MM.1S (cell line): Measurements from ENCODE around the gene FKBP1A.

Experiments
- DNase-seq: peaks from one replicate; pipeline ENCODE4 v3.0.0-alpha.2; 2015
- H2AFZ ChIP-seq: fragments of 300-600 bp; sonication (generic); 2 replicates; pipeline ENCODE4 v1.6.0; 2016; ENCODE audit warnings: antibody characterized with exemption, low read length
- H3F3A ChIP-seq: fragments of 300-600 bp; sonication (generic); 2 replicates; pipeline ENCODE4 v1.6.1; 2016; ENCODE audit warnings: mild to moderate bottlenecking, antibody characterized with exemption, low read length, moderate library complexity, mixed read lengths; ENCODE audit not compliant: insufficient read depth
- H3K27ac ChIP-seq: fragments of 300-600 bp; sonication (generic); 2 replicates; pipeline ENCODE4 v1.5.1; 2016; ENCODE audit warnings: mild to moderate bottlenecking, low read length
- H3K27me3 ChIP-seq: fragments of 300-600 bp; sonication (generic); replicated peaks from 2 replicates; pipeline ENCODE4 v1.6.0; 2016; ENCODE audit warnings: low read length; ENCODE audit not compliant: insufficient read depth
- H3K36me3 ChIP-seq: fragments of 300-600 bp; sonication (generic); replicated peaks from 2 replicates; pipeline ENCODE4 v1.6.1; 2016; ENCODE audit warnings: mild to moderate bottlenecking, low read length, mixed read lengths; ENCODE audit not compliant: insufficient read depth
- H3K4me1 ChIP-seq: fragments of 300-600 bp; sonication (generic); 2 replicates; pipeline ENCODE4 v1.6.1; 2016; ENCODE audit warnings: low read length, mixed read lengths
- H3K4me2 ChIP-seq: fragments of 300-600 bp; sonication (generic); 2 replicates; pipeline ENCODE4 v1.6.0; 2016; ENCODE audit warnings: low read depth, low read length
- H3K4me3 ChIP-seq: fragments of 300-600 bp; sonication (generic); 2 replicates; pipeline ENCODE4 v1.5.1; 2016; ENCODE audit warnings: low read length, mixed read lengths
- H3K79me2 ChIP-seq: fragments of 300-600 bp; sonication (generic); 2 replicates; pipeline ENCODE4 v1.6.1; 2016; ENCODE audit warnings: mixed run types, low read length, mixed read lengths
- H3K9ac ChIP-seq: fragments of 300-600 bp; sonication (generic); 2 replicates; pipeline ENCODE4 v1.6.1; 2016; ENCODE audit warnings: low read length, mixed read lengths
- H3K9me2 ChIP-seq: fragments of 300-600 bp; sonication (generic); replicated peaks from 2 replicates; pipeline ENCODE4 v1.6.1; 2016; ENCODE audit warnings: mild to moderate bottlenecking, low read length, mixed read lengths; ENCODE audit not compliant: insufficient read depth
- H3K9me3 ChIP-seq: fragments of 300-600 bp; sonication (generic); replicated peaks from 2 replicates; pipeline ENCODE4 v1.6.1; 2016; ENCODE audit warnings: mild to moderate bottlenecking, low read length, mixed read lengths; ENCODE audit not compliant: insufficient read depth
- H4K20me1 ChIP-seq: fragments of 300-600 bp; sonication (generic); 2 replicates; pipeline ENCODE4 v1.6.1; 2016; ENCODE audit warnings: mild to moderate bottlenecking, low read length, moderate library complexity, mixed read lengths; ENCODE audit not compliant: insufficient read depth
- EZH2 ChIP-seq: fragments of 300-600 bp; sonication (generic); optimal IDR thresholded peaks from 2 replicates; pipeline ENCODE3; 2017; ENCODE audit warnings: low read depth, mild to moderate bottlenecking, antibody characterized with exemption, low read length, mixed read lengths
- EZH2phosphoT487 ChIP-seq: fragments of 300-600 bp; sonication (generic); IDR thresholded peaks from 2 replicates; pipeline ENCODE4 v1.6.1; 2018; ENCODE audit warnings: antibody characterized with exemption, low read length
- TF ChIP-seq, protein P1 (sequence below): fragments of 300-600 bp; sonication (generic); IDR thresholded peaks from 2 replicates; pipeline ENCODE4 v1.5.1; 2016; ENCODE audit warnings: antibody characterized with exemption, low read length, mixed read lengths

The FKBP1A gene

DNA sequence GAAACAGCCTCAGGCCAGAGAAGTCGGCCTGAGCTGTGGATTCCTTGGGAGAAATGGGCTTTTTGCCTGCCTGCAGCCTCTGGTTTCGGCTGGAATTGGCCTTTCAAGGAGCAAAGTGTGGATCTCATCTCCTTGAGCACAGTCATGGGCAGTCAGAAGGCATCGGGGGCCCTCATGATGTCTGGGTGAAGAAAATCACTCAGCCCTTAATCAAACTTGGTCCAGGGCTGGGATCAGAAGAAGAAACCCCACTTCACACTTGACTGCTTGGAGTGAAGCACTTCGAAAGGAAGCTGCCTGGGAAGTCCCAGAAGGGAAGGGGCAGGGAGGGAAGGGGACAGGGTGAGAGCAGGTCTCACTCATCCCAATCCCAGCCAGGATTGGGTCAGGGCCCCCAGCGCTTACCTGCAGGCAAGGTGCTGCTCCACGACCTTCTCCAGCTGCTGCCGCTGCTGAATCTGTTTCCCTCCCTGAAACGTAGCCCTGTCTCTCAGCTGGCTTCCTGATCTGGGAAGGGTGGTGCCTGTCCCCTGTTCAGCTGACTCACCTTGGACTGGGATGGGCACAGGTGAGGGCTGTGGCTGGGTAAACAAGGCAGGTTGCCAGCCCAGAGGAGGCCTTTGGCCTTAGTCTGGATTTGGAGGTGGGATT lies 64.0 kb downstream of the FKBP1A start, which contains the start of gene SDCBP2:
Gene SDCBP2, minus strand, starts transcription at position 460 of the 651 bp plus-strand sequence. CDS start 8,723 bp downstream, outside the sequence.
- DNase-seq, result no peak
- H3K9me3 ChIP-seq, result no peaks in the 10 kb centered on the region
- peaks cover 13% of the 10 kb centered on the region for H3K4me1 ChIP-seq
- no peak within 1 kb of the TSS for H3K9ac ChIP-seq
- no peak within 1 kb of the TSS for H3K4me3 ChIP-seq
- no peak within 1 kb of the TSS for H3K27ac ChIP-seq
- peaks cover 58% of the 10 kb centered on the region for H3K79me2 ChIP-seq
- no peaks in the 10 kb centered on the region for H3K9me2 ChIP-seq
- no peaks in the 10 kb centered on the region for H3K27me3 ChIP-seq
- no peak within 1 kb of the TSS for H2AFZ ChIP-seq
- TF ChIP-seq EZH2, result no peak
- TF ChIP-seq, protein P1, sequence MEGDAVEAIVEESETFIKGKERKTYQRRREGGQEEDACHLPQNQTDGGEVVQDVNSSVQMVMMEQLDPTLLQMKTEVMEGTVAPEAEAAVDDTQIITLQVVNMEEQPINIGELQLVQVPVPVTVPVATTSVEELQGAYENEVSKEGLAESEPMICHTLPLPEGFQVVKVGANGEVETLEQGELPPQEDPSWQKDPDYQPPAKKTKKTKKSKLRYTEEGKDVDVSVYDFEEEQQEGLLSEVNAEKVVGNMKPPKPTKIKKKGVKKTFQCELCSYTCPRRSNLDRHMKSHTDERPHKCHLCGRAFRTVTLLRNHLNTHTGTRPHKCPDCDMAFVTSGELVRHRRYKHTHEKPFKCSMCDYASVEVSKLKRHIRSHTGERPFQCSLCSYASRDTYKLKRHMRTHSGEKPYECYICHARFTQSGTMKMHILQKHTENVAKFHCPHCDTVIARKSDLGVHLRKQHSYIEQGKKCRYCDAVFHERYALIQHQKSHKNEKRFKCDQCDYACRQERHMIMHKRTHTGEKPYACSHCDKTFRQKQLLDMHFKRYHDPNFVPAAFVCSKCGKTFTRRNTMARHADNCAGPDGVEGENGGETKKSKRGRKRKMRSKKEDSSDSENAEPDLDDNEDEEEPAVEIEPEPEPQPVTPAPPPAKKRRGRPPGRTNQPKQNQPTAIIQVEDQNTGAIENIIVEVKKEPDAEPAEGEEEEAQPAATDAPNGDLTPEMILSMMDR, result no peak
- TF ChIP-seq EZH2phosphoT487, result no peak
- H4K20me1 ChIP-seq, result no peaks in the 10 kb centered on the region
- H3F3A ChIP-seq, result no peaks in the 10 kb centered on the region
- H3K36me3 ChIP-seq, result no peaks in the 10 kb centered on the region
- no peak within 1 kb of the TSS for H3K4me2 ChIP-seq

- Histone ChIP-seq H3K4me1 (peaks cover 13% of the 10 kb centered on the region), H3K79me2 (peaks cover 58% of the 10 kb centered on the region), H3K27ac (no peak overlapping the region), H3K27me3 (no peaks in the 10 kb centered on the region), H3K4me2 (no peak overlapping the region), H3K9me2 (no peaks in the 10 kb centered on the region), H3K4me3 (no peak overlapping the region), H3F3A (no peaks in the 10 kb centered on the region), H3K36me3 (no peaks in the 10 kb centered on the region), H3K9ac (no peak overlapping the region), H4K20me1 (no peaks in the 10 kb centered on the region), H2AFZ (no peak overlapping the region), H3K9me3 (no peaks in the 10 kb centered on the region)
- no peak for DNase-seq
- no peak for TF ChIP-seq EZH2phosphoT487
- TF ChIP-seq, protein P1, result no peak
- TF ChIP-seq EZH2, result no peak
These were observed 64.8 kb downstream of the FKBP1A start for GRCh38 chr20:1327827-1328679.

- H3K27ac ChIP-seq, result no peak overlapping the region
- no peaks in the 10 kb centered on the region for H4K20me1 ChIP-seq
- no peak for DNase-seq
- peaks cover 58% of the 10 kb centered on the region for H3K79me2 ChIP-seq
- H3F3A ChIP-seq, result no peaks in the 10 kb centered on the region
- no peaks in the 10 kb centered on the region for H3K27me3 ChIP-seq
- no peaks in the 10 kb centered on the region for H3K9me3 ChIP-seq
- no peaks in the 10 kb centered on the region for H3K36me3 ChIP-seq
- no peak overlapping the region for H3K4me2 ChIP-seq
- no peaks in the 10 kb centered on the region for H3K9me2 ChIP-seq
- H3K4me3 ChIP-seq, result no peak overlapping the region
- TF ChIP-seq, protein P1, result no peak
- TF ChIP-seq EZH2phosphoT487, result no peak
- no peak for TF ChIP-seq EZH2
- H3K9ac ChIP-seq, result no peak overlapping the region
- no peak overlapping the region for H2AFZ ChIP-seq
- H3K4me1 ChIP-seq, result peaks cover 13% of the 10 kb centered on the region
These were observed 65.6 kb downstream of the FKBP1A start for GRCh38 chr20:1327241-1327653.
